GM18517 (cell line): ENCODE data around the gene DNAH2.
"Not testable (repeated sequence)": the region's sequence is repeated elsewhere in the genome, so short reads cannot be mapped to it uniquely, and the experiment has no call there.

Experiments
- ATAC-seq: cut with Tn5 transposase; IDR thresholded peaks from one replicate; pipeline ENCODE4 v1.9.1; 2021; ENCODE audit warnings: mild to moderate bottlenecking, moderate library complexity; ENCODE audit not compliant: unreplicated experiment

Gene DNAH2

DNA sequence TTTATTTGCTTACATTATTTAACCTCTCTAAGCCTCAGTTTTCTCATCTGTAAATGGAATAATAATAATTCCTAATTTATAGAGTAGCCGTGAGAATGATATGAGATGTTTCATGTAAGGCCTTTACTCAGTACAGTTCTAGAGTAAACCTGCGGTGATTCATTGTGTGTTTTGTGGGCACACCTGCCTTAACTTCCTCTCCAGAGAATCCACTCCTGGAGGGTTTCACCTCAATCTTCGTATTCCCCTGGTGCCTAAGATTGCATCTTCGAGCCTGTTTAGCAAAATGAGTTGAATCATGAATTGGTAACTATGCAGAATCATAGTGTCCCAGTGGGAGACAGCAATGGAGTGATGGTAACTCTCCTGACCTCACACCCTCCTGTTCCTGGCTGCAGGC, 52.3 kb downstream of the DNAH2 start:
- no peak for ATAC-seq

GRCh38 chr17:7774055-7774521, 56.5 kb downstream of the DNAH2 start:
- no peak for ATAC-seq

- ATAC-seq, result no peak
Observed at GRCh38 chr17:7775051-7775450, 57.5 kb downstream of the DNAH2 start.

DNA sequence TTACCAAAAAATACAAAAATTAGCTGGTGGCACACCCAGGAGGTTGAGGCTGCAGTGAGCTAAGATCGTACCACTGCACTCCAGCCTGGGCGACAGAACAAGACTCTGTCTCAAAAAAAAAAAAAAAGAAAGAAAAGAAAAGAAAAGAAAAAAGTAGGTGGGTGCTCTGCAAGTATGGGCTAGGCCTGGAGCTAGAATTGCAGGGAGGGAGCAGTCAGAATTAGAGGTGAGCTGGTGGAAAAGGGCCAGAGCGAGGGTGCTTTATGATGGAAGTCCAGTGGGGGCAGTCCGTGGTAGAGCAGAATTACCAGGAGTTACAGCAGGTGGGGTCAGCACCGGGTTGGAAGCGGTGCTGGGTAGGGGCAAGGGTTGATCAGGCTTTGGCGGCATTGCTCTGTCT, 59.5 kb downstream of the DNAH2 start:
- no peak for ATAC-seq

- ATAC-seq, result no peak
Observed at GRCh38 chr17:7780736-7781135, 63.2 kb downstream of the DNAH2 start.

DNA sequence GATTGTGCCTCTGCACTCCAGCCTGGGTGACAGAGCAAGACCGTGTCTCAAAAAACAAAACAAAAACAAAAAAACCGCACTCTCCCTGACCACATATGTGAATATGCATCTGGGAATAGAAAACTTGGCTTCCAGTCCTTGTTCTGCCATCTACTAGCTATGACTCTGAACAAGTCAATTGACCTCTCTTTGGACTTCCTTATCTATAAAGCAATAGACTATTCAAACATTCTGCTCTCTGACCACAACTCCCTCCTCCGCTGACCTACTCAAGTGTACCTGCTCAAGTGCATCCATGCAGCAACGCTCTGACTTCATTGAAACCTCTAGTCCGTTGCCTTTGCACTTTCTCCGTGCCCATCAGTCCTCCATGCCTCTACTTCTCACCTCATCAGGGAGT, 63.9 kb downstream of the DNAH2 start:
- ATAC-seq, result peak; percentile 59

DNA sequence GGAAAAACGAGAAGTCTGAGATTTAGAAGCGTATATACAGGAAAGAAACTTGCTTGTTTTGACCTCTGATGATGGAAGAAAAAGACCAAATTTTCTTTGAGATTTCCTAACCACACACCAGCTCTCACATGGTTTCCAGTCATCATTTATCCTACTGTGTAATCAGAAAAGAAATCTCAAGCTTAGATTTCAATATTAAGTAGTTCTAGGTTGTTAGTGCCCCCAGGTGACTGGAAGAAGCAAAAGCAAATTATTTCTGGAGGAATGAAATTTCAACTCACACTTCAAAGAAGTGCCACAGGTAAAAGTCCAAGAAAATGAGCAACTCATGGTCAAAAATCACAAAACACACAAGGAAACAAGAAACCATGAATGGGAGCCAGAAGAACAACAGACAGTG, 64.7 kb downstream of the DNAH2 start:
- no peak for ATAC-seq

- no peak for ATAC-seq
Observed at GRCh38 chr17:7786866-7787265, 69.3 kb downstream of the DNAH2 start.

DNA sequence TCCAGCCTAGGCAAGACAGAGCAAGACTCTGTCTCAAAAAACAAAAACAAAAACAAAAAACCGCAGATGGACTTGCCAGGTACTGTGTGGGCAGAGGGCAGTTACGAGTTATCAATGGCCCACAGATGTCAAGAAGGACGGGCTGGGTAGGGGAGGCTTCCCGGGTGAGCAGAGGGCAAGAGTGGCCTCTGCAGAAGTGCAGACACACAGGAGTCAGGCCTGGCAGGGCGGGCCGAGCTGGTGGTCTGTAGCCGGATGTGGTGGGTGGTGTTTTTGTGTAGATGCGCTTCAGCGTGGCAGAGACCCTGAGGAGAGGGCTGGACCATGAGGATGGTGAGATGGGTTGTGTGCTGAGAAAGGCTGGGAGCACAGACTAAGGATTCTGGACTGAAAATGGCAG, 71.6 kb downstream of the DNAH2 start:
- ATAC-seq, result no peak

DNA sequence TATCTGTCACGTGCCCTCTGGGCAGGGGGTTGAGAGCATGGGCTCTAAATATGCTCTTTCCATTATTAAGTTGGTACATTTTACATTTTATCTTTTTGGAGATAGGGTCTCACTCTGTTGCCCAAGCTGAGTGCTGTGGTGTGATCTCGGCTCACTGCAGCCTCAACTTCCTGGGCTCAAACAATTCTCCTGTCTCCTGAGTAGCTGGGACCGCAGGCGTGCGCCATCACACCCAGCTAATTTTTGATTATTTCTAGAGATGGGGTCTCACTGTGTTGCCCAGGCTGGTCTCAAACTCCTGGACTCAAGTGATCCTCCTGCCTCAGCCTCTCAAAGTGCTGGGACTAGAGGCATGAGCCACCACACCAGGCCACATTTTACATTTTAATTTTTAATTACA, 72.6 kb downstream of the DNAH2 start:
- ATAC-seq, result no peak

- no peak for ATAC-seq
Observed at GRCh38 chr17:7792611-7793010, 75.1 kb downstream of the DNAH2 start.

DNA sequence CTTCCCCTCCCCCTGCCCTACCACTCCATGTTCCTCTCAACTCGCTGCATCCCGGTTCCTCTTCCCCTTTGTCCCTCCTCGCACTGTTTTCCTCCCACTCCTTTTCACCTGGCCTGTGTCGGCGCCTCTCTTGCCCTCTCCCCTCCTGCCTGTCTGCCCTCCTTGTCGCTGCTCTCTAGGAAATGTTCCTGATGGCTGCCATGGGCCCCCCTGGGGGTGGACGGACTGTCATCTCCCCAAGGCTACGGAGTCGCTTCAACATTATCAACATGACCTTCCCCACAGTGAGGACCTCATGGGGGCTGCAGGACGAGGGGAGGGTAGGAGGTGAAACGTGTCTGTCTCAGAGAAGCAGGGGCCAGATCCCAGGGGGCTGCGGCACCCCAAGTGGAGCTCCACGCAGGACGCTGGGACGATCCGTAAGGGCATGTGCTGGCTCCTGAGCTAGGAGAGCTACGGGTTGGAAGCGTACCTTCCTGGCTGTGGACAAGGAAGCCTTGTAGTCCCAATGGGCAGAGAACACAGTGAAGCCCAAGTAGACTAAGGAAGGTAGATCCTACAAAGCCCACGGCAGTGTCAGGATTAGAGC, 76.6 kb downstream of the DNAH2 start:
- ATAC-seq, result no peak

GRCh38 chr17:7797976-7798375, 80.4 kb downstream of the DNAH2 start:
- ATAC-seq, result no peak

- ATAC-seq, result no peak
Observed at GRCh38 chr17:7798839-7799238, 81.3 kb downstream of the DNAH2 start.

DNA sequence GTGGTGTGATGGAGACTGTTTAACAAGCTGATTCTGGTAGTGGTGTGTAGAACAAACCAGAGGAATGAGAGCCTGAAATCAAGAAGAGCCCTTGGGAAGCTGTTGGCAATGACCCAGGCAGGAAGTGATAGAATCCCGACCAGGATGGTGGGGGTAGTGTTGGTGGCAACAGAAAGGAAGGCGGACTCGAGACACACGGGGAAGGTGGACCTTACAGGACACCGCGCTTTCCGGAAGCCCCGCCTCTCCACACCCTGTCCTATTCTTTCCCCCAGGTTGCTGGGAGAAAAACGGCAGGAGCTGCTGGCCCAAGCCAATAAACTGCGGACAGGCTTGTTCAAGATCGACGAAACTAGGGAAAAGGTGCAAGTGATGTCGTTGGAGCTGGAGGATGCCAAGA, 86.4 kb downstream of the DNAH2 start:
- ATAC-seq, result no peak

DNA sequence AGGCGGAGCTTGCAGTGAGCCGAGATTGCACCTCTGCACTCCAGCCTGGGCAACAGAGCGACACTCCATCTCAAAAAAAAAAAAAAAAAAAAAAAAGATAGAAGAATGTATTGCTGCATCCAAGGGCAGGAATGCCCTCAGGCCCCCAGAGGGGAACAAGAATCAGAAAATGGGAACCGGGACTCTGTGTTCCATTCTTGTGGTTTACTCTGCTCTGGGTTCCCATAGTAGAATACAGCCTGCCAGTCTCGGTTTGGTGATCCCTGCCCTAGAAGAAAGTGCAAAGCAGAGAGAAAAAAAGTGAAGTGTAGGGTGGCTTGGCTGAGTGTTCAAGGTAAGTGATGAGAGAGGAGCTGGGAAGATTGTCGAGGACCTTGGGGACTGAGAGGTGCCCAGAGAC, 89.0 kb downstream of the DNAH2 start:
- ATAC-seq, result no peak

GRCh38 chr17:7807206-7807605, 89.7 kb downstream of the DNAH2 start:
- ATAC-seq, result no peak

DNA sequence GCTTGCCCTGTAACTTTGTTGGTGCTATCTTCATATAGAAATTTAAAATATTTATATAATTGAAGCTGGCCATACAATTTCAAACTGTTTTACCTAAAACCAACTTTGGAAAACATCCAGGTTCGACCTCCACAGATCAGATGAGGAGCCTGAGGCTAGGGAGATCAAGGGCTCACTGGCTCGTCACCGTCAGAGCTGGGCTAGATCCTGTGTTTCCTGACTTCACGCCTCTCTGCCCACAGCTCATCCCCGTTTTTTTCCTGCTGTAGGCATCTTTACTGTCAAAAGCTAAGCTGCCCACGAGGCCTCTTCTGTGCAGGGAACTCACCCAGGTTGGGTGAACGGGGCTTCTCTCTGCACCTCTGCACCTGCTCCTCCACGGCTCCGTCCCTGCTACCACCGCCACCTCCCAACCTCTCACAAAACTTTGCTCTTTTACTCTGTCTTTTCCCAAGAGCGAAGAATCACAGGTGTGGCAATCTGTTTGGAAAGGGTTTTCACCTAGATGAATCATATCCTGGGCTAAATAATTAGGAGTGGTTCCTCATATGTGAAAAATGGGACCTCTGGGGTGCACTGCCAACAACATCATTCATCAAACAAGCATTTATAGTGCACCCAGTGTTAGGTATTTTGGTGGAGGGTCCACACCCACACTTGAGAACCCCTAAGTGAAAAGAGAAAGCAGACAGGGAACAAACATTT, 91.7 kb downstream of the DNAH2 start:
- no peak for ATAC-seq

DNA sequence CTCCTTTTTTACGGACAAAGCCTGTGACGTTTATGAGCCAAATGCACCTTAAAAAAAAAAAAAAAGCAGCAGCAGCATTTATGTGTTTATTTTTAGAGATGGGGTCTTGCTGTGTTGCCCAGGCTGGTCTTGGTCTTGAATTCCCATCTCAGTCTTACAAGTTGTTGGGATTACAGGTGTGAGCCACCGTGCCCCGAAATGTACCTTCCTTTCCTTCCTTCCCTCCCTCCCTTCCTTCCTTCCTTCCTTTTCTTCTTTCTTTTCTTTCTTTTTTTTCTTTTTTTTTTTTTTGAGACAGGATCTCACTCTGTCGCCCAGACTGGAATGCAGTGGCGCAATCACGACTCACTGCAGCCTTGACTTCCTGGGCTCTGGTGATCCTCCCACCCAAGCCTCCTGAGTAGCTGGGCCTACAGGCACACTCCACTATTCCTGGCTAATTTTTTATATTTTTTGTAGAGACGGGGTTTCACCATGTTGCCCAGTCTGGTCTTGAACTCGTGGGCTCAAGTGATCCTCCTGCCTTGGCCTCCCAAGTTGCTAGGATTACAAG, 92.3 kb downstream of the DNAH2 start:
- ATAC-seq, result not testable (repeated sequence)

DNA sequence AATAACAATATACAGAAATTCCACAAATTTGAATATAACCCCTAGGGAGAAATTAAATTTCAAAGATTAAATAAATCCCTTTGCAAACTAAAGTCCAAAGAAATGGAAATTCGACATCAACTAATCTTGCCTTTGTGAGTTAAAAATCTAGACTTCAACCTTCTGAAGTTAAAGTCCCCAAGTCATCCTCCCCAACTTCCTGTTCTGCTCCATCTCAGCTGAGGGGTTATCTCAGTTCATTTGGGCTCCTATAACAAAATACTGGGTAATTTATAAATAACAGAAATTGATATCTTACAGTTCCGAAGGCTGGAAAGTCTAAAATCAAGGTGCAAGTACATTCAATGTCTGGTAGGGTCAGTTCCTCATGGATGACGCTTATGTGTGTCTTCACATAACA, 93.7 kb downstream of the DNAH2 start:
- no peak for ATAC-seq

- no peak for ATAC-seq
Observed at GRCh38 chr17:7814969-7815368, 97.4 kb downstream of the DNAH2 start.

- no peak for ATAC-seq
Observed at GRCh38 chr17:7816926-7817642, 99.5 kb downstream of the DNAH2 start.
